Peyer's patch (tissue), 4 donors: Measurements from ENCODE around the gene C20orf144.

ENCODE experiments used
- POLR2A ChIP-seq, 2 donors: fragments of 450-650 bp; IDR thresholded peaks; one replicate each; pipeline ENCODE4 v1.5.1; 2017; ENCODE audit warnings: antibody characterized with exemption in 2 of 2, mild to moderate bottlenecking in 2 of 2, moderate library complexity in 2 of 2
- TF ChIP-seq, protein P1 (sequence below), 6 experiments: fragments of 450-650 bp in 4 of 6; fragments of 200-600 bp in 2 of 6; sonication (generic) in 1 of 6; IDR thresholded peaks; one replicate each; pipeline ENCODE4 v1.5.1; 2017 to 2019; ENCODE audit warnings: antibody characterized with exemption in 6 of 6, mild to moderate bottlenecking in 3 of 6, moderate library complexity in 1 of 6

- TF ChIP-seq, protein P1, sequence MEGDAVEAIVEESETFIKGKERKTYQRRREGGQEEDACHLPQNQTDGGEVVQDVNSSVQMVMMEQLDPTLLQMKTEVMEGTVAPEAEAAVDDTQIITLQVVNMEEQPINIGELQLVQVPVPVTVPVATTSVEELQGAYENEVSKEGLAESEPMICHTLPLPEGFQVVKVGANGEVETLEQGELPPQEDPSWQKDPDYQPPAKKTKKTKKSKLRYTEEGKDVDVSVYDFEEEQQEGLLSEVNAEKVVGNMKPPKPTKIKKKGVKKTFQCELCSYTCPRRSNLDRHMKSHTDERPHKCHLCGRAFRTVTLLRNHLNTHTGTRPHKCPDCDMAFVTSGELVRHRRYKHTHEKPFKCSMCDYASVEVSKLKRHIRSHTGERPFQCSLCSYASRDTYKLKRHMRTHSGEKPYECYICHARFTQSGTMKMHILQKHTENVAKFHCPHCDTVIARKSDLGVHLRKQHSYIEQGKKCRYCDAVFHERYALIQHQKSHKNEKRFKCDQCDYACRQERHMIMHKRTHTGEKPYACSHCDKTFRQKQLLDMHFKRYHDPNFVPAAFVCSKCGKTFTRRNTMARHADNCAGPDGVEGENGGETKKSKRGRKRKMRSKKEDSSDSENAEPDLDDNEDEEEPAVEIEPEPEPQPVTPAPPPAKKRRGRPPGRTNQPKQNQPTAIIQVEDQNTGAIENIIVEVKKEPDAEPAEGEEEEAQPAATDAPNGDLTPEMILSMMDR (IDR thresholded peaks at IDR 0.05), result no peak
- no peak for TF ChIP-seq POLR2A (IDR thresholded peaks at IDR 0.05)
Measured at GRCh38 chr20:33687993-33688937, 26.1 kb downstream of the C20orf144 start.
